Peyer's patch (tissue), 4 donors: ENCODE results near the gene GNAO1.

Experiments used
- CTCF ChIP-seq, 6 experiments: fragments of 450-650 bp in 4 of 6; fragments of 200-600 bp in 2 of 6; sonication (generic) in 1 of 6; IDR thresholded peaks; one replicate each; pipeline ENCODE4 v1.5.1; 2017 to 2019; ENCODE audit warnings: antibody characterized with exemption in 6 of 6, mild to moderate bottlenecking in 3 of 6, moderate library complexity in 1 of 6
- POLR2A ChIP-seq, 2 donors: fragments of 450-650 bp; IDR thresholded peaks; one replicate each; pipeline ENCODE4 v1.5.1; 2017; ENCODE audit warnings: antibody characterized with exemption in 2 of 2, mild to moderate bottlenecking in 2 of 2, moderate library complexity in 2 of 2

- TF ChIP-seq POLR2A (IDR thresholded peaks at IDR 0.05) (no peak), CTCF (IDR thresholded peaks at IDR 0.05) (no peak)
These were observed 149.6 kb downstream of the GNAO1 start for GRCh38 chr16:56340864-56341365.
